HG03565 (cell line): Measurements from ENCODE around the gene ZNF362.
"Not testable (repeated sequence)": the region's sequence is repeated elsewhere in the genome, so short reads cannot be mapped to it uniquely, and the experiment has no call there.

ENCODE experiments used
- ATAC-seq: cut with Tn5 transposase; IDR thresholded peaks from one replicate; pipeline ENCODE4 v1.9.1; 2021; ENCODE audit warnings: mild to moderate bottlenecking, moderate library complexity; ENCODE audit not compliant: unreplicated experiment

Gene ZNF362

GRCh38 chr1:33302325-33302724, 46.0 kb downstream of the ZNF362 start:
- no peak for ATAC-seq

GRCh38 chr1:33305016-33305415, 48.7 kb downstream of the ZNF362 start:
- no peak for ATAC-seq

GRCh38 chr1:33305816-33306652, 49.7 kb downstream of the ZNF362 start:
- ATAC-seq = no peak

GRCh38 chr1:33306653-33307493, 50.6 kb downstream of the ZNF362 start:
- ATAC-seq = no peak

GRCh38 chr1:33307494-33307864, 51.2 kb downstream of the ZNF362 start:
- ATAC-seq = no peak

- not testable (repeated sequence) for ATAC-seq
Observed at GRCh38 chr1:33309351-33309750, 53.1 kb downstream of the ZNF362 start.

GRCh38 chr1:33310702-33311101, 54.4 kb downstream of the ZNF362 start:
- no peak for ATAC-seq

GRCh38 chr1:33311706-33312412, 55.6 kb downstream of the ZNF362 start:
- no peak for ATAC-seq

GRCh38 chr1:33312413-33312749, 56.1 kb downstream of the ZNF362 start:
- no peak for ATAC-seq

- ATAC-seq = no peak
Observed at GRCh38 chr1:33314416-33314815, 58.1 kb downstream of the ZNF362 start.

- no peak for ATAC-seq
Observed at GRCh38 chr1:33316601-33317000, 60.3 kb downstream of the ZNF362 start.

- no peak for ATAC-seq
Observed at GRCh38 chr1:33317354-33317753, 61.1 kb downstream of the ZNF362 start.

GRCh38 chr1:33317946-33318345, 61.7 kb downstream of the ZNF362 start:
- ATAC-seq = no peak

- no peak for ATAC-seq
Observed at GRCh38 chr1:33319186-33319948, 63.1 kb downstream of the ZNF362 start.

- no peak for ATAC-seq
Observed at GRCh38 chr1:33319949-33320618, 63.8 kb downstream of the ZNF362 start.

- no peak for ATAC-seq
Observed at GRCh38 chr1:33320619-33321165, 64.4 kb downstream of the ZNF362 start, which contains the start of gene A3GALT2. A3GALT2 (minus strand) TSS chr1:33321098; CDS start chr1:33321098, 0 bp downstream.

GRCh38 chr1:33321178-33321577, 64.9 kb downstream of the ZNF362 start:
- ATAC-seq = no peak

- no peak for ATAC-seq
Observed at GRCh38 chr1:33322109-33322508, 65.8 kb downstream of the ZNF362 start.

GRCh38 chr1:33322870-33323585, 66.7 kb downstream of the ZNF362 start:
- ATAC-seq = no peak
